Kidney capillary endothelial cell (primary cell): Measurements from ENCODE around the gene COPZ1.
A peak's percentile ranks its signal among the peaks of the same experiment; 100 is the strongest.

Experiments
- DNase-seq: peaks from one replicate; pipeline ENCODE4 v3.0.0-alpha.2; 2018; ENCODE audit warnings: low spot score

COPZ1 gene

DNA sequence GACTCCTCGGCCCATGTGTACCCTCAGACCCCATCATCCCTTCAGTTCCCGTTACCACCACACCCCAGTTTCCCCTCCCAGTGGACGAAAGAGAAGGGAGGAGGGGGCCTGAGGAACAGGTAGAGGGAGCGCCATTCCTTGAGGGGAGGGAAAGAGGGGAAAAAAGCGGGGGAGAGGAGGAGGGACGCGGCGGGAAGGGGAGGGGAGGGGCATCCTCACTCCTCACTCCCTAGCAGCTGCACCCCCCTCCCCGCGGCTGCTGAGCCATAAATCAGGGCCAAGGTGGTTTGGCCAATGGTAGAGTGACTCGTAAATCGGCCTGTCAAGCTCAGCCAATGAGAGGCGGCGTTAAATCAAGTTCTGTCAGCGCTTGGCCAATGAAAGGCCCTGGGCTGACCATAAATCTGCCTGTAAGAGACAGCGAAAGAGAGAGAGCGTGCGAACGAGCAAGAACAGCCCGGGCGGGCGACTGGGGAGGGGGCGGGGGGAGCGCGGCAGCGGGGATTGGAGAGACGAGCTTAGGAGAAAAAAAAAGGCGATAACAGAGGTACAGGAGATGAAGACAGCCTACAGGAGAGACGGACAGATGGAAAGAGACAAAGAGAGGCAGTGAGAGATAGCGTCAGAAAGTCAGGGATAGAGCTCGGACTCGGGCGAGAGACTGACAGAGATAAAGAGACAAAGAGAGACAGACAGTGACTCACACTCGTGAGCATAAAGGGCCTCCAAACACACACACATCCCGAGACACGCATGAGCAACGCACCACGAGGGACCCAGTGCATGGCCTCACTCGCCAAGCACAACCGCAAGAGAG lies 34.2 kb downstream of the COPZ1 start:
- peak; percentile 100 for DNase-seq

DNA sequence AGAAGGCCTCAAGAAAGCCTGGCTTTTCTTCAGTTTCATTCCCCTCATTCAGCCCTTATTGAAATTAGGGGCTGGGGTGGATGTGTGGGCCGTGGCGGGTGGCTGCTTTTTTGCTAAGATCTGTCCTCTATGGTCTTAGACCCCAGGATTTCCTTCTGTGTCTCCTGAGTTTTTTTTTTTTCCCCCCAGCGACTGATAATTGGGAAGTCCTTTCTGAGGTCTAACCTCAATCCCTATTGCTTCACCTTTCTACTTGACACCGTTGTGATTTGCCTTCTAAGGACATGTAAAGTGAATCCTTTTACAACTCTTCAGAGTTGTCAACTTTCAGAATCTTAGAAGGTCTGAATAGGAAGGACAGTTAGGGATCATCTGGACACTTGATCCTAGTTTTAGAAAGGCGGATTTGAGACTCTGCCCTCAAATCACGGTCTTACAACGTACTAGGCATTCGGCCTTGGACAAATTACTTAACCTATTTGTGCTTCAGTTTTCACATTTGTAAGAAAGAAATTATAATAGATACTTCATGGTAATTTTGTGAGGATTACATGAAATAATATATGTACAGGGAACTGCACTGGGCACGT lies 34.9 kb downstream of the COPZ1 start:
- DNase-seq, result no peak

DNA sequence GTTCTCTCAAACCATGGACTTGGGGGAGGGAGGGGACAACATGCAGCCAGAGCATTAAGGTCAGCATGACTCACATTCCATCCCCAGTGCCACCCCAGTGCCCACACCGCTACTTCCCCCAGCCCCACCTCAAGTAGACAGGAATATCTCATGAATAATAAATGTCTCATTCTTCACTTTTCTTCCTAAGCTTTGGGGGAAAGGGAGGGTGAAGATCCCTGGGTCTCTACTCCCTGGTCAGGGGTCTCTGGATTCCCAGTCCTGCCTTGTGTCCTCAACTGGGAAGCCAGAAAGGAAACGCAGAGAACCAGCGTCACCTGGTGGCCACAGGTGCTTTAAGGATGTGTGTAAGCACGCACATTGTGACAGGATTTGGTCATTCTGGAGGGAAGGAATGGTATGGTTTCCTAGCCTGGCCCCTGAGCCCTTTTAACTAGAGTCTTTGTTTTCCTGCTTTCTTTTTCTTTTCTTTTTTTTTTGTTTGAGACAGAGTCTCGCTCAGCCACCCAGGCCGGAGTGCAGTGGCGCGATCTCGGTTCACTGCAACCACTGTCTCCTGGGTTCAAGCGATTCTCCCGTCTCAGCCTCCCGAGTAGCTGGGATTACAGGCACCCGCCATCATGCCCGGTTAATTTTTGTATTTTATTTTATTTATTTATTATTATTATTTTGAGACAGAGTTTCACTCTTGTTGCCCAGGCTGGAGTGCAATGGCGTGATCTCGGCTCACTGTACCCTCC lies 36.0 kb downstream of the COPZ1 start:
- DNase-seq, result peak; percentile 56

DNA sequence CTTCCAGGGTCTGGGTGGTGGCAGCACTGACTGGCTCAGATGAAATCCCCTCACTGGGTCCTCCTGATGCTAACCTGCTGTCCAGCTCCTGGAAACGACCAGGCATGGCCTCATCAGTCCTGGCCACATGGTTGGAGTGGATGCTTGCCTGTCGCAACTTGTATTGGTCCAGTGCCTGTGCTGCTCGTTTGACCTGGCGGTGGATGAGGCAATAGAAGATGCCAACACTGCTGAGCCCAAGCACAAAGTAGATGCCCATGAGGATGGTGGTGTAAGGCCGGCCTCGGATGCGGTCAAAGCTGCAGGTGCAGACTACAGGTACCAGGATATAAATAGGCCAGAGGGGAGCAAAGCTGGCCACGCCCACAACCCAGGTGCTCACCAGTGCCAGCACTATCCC lies 38.1 kb downstream of the COPZ1 start:
- DNase-seq, result no peak

DNA sequence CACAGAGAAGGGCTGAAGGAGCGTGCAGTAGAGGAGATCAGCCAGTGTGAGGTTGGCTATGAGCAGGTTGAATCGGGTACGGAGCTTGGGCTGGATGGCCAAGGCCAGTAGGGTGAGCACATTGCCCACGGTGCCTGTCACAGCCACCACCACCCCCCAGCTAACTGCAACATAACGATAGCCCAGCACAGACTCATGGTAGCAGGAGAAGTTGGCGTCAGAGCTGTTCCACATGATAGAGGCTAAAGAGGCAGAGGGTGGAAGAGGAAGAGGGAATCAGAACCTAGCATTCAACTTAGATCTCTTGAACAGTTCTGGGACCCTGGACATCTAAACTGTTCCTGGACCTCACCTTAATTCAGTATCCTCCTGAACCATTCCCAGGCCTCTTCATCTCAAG lies 38.7 kb downstream of the COPZ1 start:
- DNase-seq, result no peak

DNA sequence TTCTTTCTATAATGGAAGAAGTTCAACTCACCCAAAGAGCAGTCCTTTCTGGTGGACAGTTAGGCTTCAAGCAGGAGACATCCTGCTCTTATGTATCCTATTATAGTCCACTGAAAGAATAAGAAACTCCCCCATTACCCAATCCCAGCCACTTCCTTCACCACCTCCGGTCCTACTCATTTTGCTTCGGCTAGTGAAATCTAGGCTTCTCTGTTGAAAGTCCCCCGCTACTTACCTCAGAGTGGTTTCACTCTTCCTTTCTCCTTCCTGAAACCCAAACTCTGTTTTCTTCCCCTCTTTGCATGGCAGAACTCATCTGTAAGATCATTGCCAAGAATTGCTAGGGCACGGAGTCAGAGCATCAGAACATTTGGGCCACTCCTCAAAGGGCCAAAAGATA lies 39.5 kb downstream of the COPZ1 start, which contains the start of gene GPR84:
Gene GPR84 (minus strand): TSS at position 74 of the 400 bp plus-strand sequence. CDS start 635 bp downstream, outside the sequence.
- DNase-seq, result no peak

DNA sequence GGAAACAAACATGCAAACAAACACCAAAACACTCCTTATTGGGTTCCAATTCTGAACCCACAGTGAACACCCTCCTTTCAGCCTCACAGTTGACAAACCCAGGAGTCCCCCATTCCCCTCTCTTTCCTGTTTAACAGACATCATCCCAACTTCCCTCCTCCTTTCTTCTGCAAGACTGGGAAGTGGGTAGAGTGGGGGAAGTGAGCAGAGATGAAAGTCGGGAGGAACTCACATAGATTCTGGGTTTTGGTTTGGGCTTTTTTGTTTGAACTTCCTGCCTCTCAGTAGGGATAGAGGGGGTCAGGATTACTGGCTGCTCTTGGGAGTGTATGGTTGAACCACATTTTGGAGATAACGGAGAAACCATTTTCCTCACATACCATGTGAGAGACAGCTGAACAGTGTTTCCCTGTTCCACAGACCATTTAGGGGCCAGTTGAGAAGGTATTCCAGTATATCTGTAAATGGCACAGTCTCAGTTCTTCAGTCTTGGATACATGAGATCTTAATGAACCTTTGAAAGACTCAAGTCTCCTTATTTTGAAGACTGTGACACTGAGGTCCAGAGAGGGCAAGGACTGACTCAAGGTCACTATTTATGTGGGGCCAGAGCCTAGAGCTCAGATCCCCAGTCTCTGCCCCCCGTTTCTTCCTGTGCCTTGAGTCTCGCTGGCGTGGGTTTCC lies 43.2 kb downstream of the COPZ1 start:
- DNase-seq, result no peak

DNA sequence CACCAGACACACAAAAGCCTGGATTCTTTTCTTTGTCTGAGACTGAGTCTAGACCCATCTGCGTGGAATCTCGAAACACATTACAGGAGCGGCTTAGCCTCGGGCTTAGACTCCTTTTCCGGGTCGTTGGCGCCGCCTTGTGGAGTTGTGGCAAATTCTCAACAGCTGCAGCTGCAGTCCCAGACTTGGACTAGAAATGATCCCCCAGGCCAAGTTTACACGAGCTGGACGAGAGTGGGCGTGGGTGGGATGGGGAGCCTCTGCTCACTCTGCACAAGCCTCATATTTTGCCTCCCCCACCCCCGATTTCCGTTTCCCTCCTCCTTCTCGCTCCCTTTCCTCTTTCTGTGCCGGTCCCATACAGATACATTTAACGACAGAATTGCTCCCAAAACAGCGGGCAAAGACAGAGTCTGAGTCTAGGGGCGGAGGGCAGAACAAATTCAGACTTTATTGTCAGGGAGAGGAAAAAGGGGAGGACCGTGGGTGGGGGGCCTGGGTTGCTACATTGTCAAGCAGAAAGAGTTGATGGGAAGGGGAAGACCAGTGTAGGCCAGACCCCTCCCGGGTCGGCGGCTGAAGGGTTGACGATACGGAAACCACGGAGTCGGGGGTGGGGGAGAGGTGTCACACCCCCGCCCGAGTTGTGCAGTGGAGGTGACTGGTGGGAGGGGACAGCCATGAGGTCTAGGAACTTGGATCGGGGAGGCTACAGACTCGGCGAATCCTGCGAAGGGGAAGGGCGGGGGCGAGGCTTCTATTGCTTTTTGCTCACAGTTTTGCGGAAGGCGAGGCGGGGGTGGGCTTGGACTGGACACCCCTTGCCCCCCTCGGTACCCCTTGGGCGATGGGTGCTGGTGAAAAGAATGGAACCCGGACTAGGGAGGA lies 44.0 kb downstream of the COPZ1 start:
- peak; percentile 85 for DNase-seq

DNA sequence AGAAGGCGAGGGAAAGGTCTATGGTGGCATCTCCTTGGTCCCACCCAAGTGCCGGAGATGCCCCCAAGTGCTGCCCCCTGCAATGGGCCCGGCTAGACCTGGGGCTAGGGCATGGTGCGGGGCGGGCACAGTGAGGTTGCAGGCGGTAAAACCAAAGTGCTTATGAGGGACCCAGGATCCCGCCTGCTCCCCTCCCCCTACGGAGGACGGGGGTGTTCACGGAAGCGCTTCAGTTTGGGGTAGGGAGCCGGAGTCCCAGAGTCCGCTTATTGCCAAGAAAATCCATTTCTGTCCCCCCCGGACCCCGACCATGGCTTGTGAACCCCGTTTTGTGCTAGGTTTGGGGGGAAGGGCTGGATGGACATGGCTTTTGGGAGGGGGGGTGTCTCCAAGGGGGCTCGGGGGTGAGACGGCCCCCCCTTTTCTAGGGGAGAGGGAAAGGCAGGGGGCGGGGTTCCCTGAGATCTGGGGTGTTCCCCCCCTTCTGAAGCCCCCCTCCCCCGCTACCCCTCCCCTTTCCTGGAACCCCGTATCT lies 44.7 kb downstream of the COPZ1 start:
- DNase-seq, result no peak

DNA sequence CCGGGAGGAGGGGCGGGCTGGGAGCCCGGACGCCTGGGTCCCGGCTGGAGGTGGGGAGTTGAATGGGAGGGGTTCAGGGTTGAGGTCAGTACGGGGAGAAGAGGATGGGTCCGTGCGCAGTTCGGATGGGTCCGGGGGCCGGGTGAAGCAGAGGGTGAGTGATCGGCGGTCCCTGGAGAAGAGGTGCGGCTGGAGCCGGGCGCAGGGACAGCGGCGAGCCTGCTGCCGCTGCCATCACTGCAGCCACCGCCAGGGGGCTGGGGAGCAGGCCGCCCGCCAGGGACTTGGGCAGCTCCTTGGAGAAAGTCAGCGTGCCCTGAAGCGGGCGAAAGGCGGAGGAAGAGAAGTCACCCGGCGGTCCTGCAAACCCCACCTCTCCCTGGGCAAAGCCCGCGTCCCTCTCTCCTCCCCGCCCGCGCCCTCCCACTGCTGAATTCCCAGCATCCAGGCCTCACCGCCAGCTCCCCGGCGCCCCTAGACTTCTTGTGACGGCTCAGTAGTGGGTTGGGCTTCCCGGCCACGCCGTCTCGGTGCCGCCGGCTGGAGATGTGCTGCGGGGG lies 45.3 kb downstream of the COPZ1 start:
- peak; percentile 85 for DNase-seq

DNA sequence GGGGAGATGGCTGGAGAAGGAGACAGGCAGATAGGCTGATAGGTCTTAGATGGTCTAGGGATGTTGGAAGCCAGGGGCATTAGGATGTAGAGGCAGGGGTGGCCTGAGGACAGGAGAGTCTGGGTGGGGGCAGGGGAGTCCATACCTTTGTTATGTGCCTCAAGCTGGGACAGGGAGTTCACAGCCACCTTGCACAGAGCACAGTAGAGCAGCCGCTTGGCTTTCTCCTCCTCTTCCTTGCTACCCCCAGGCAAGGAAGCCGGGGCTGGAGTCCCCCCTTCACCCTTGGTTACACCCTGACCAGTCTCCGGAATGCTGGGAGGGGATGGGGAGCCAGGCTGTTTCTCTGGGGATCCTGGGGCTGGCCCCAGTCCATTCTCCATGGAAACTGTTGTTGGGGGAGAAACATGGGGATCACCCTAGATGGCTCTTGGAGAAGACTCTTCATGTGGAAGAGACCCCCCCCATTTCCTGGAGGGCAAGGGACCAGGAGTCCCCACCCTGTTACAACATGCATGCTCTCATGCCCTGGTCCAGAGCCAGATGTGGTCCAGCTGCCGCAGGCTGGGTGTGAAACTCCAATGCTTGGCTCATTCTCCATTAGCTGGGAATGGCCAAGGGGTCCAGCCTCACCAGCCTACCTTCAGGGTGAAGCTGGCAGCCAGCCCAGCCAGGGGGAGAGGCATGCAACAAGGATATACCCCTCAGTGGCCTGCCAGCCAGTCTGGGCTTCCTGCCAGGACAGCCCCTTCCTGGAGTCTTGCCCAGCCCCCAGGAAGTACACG lies 46.6 kb downstream of the COPZ1 start:
- no peak for DNase-seq

DNA sequence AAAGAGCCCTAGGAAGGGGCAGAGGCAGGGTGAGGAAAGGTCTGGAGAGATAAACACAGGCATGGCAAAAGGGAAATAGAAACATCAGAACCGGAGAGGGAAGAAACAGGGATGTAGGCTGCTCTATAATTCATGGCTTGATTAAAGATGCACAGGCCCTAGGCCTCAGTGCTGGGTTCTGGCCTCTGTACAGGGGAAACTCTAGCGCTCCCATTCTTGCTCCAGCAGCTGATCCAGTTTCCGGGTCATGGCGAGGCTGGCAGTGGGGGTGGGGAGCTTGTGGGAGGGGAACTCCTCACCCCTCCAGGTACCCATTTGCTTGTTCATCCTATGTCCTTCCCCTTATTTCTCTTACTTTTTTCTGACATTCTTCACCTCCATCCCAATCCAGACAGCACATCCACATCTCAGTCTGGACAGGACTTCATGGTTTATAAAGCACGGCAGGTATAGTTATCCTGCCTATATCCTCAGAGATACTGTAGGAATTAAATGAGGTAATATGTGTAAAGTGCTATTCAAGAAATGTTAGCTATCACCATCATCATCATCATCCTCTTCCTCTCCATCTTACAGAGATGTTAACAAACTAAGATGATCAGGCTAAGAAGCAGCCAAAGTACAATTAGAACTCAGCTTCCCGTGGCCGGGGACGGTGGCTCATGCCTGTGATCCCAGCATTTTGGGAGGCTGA lies 47.3 kb downstream of the COPZ1 start:
- DNase-seq, result no peak

DNA sequence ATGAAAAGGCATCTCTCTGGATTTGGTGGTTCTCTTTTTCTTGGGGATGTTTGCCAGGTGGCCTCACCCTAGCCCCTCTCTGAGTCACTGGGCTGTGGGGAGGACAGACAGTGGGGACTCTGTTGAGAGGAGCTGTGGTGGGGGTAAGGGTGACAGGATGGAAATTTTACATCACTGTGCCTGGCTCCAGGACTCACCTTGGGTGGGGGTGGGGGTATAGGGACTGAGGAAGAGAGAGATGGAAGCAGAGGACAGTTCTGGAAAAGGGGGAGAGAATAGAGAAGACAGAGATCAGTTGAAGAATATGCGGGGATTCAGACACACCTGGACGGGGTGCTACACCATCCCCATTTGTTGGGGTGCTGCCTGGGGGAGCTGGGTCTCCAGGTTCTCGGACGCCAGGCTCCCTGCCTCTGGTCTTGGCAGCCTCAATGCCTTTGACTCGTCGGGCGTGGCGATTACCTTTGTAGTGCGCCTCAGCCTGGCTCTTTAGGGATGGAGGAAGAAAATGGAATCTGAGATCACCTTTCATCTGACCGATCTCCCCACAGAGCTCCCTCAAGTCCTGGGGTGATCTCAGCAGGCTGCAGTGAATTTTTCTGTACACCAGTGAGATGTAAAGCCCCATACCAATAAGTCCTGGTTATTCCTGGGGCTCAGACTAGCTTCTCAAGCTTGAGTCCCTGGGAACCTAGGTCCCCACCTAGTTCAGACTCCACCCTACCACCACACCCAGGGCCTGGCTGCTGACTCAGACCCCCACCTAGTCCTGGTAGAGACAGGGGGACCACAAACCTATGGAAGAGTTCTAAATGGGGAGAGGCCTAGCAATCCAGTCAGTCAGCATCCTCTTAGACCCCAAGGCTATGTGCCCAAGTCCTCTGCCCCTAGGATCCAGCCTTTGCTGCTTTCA lies 49.0 kb downstream of the COPZ1 start:
- no peak for DNase-seq

DNA sequence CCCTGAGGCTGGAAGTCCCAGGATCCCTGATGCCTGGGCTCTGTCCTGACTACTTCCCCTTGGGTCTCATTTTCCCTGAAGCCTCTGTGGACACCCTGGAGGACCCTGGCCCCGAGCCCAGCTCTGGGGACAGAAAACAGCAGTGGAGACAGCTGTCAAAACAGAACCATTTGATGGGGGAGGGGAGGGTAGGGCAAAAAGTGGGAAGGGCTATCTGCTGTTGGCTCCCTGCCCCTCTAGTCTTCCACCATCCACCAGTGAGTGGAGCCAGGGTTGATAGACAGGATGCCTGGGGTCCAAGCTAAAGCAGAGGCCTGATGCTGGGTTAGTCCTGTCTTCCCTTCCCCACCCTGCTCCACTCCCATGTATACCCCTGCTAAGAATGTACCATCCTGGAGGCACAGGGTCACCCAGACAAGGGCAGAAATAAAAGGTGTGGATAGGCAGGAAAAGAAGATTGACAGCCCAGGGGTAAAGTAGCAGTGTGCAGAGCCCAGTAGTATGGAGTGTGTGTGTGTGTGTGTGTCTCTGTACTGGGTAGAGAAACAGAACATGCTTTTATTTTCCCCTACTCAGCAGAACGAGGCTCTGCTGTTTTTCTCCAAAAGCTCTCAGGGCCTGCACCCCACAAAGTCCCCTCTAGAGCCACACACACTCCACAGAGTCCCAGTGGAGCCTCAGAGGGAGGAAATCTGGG lies 49.8 kb downstream of the COPZ1 start:
- no peak for DNase-seq

DNA sequence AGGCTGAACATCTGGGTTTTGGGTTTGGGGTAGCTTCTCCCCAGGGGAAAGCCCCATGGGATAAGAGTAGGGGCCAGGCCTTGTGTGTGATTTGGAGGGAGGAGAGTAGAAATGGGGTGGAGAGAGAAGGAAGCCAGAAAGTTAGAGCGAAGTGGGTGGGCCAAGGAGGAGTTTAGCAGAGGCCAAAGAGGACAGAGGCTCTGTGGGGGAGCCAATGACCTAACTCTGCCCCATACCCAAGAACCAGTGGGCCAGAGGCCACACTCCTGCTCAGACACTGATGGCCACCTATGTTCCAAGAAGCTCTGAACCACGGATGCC lies 50.3 kb downstream of the COPZ1 start:
- DNase-seq, result no peak

DNA sequence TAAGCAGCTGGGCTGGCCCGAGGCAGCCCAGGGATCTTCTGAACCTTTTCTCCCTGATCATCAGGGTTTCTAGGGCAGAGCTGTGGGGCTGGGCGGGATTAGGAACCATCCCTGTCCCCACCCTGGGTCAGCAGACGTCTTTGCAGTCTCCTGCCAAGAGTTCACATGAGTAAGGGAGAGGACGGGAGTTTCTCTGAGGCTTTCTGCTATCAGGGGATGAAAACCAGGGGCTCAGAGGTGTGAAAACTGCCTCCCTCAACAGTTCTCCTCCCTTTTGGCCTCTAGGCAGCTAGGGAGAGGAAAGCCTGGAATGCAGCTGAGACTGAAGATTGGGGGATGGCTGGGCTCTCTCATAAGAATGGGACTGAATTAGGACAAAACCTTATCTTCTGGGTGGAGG lies 51.7 kb downstream of the COPZ1 start:
- DNase-seq, result no peak

DNA sequence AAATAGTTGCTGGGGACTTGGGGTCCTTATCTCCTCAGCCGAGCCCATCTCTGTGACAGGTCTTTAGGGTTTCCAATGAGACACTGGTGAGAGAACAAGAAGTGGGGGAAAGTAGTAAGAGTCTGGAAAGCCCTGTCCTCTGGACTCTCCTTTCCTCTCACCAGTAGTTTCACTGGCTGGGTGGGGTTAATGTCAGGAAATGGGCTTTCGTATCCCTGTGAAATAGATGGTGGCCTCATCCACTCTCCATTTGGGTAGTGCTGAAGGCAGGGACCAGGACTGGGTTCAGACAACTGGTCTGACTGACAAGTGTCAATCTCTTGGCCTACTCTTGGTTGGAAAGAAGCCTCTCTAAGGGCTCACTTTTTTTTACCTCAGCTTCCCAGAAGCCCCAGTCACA lies 52.1 kb downstream of the COPZ1 start:
- DNase-seq, result no peak
